ENCODE data around the gene ATP5ME.
A peak's percentile ranks its signal among the peaks of the same experiment; 100 is the strongest.
"Not testable (repeated sequence)": the region's sequence is repeated elsewhere in the genome, so short reads cannot be mapped to it uniquely, and the experiment has no call there.

ATP5ME gene

GRCh38 chr4:653831-654502 lies 20.1 kb downstream of the ATP5ME start:
- no peak for DNase-seq

- no peak for DNase-seq
Observed at GRCh38 chr4:653080-653821, 20.8 kb downstream of the ATP5ME start.

- DNase-seq, result no peak
Observed at GRCh38 chr4:651884-652642, 22.0 kb downstream of the ATP5ME start.

GRCh38 chr4:650951-651883 lies 22.9 kb downstream of the ATP5ME start:
- DNase-seq, result peak; percentile 98

- no peak for DNase-seq
Observed at GRCh38 chr4:650461-650860, 23.6 kb downstream of the ATP5ME start.

GRCh38 chr4:649751-650310 lies 24.2 kb downstream of the ATP5ME start:
- no peak for DNase-seq

GRCh38 chr4:649293-649625 lies 24.8 kb downstream of the ATP5ME start:
- DNase-seq, result no peak

GRCh38 chr4:648579-649292 lies 25.3 kb downstream of the ATP5ME start:
- DNase-seq, result peak; percentile 53

- DNase-seq, result no peak
Observed at GRCh38 chr4:647481-647880, 26.6 kb downstream of the ATP5ME start.

- DNase-seq, result no peak
Observed at GRCh38 chr4:646460-646859, 27.6 kb downstream of the ATP5ME start.

- DNase-seq, result not testable (repeated sequence)
Observed at GRCh38 chr4:642366-642765, 31.7 kb downstream of the ATP5ME start.

GRCh38 chr4:637536-638280 lies 36.4 kb downstream of the ATP5ME start:
- no peak for DNase-seq

GRCh38 chr4:636628-637159 lies 37.4 kb downstream of the ATP5ME start:
- no peak for DNase-seq

- DNase-seq, result no peak
Observed at GRCh38 chr4:635851-636627, 38.0 kb downstream of the ATP5ME start.

GRCh38 chr4:635066-635835 lies 38.8 kb downstream of the ATP5ME start:
- DNase-seq, result not testable (repeated sequence)

- no peak for DNase-seq
Observed at GRCh38 chr4:634599-634985, 39.5 kb downstream of the ATP5ME start.

- DNase-seq, result no peak
Observed at GRCh38 chr4:633976-634598, 40.0 kb downstream of the ATP5ME start.

- no peak for DNase-seq
Observed at GRCh38 chr4:633406-633805, 40.7 kb downstream of the ATP5ME start.

GRCh38 chr4:632926-633325 lies 41.1 kb downstream of the ATP5ME start:
- no peak for DNase-seq

Data from DMS53 (cell line).